ENCODE data around the gene OSGEP.

Gene OSGEP

GRCh38 chr14:20469890-20470602 lies 15.4 kb upstream of the OSGEP start:
- H3K4me3 ChIP-seq (ENCODE audit: extremely low read depth, insufficient read depth, low read length, poor library complexity, severe bottlenecking): peak overlapping the region; percentile 78
- peak overlapping the region; percentile 79 for H3K27ac ChIP-seq (ENCODE audit: low read depth, low read length, severe bottlenecking)
- WGBS, 2 experiments (ENCODE audit: insufficient coverage in 2 of 2): 0 to 3% methylated on average over 5 to 11 of the region's 12 CpGs
- peaks cover 3% of the 10 kb centered on the region for H3K4me1 ChIP-seq (ENCODE audit: control insufficient read depth, insufficient read depth, low read length, poor library complexity, severe bottlenecking)
- peaks cover 36% of the 10 kb centered on the region for H3K36me3 ChIP-seq (ENCODE audit: control insufficient read depth, insufficient read depth, low read length)
- no peaks in the 10 kb centered on the region for H3K9me3 ChIP-seq (ENCODE audit: control insufficient read depth, low read length)

DNA sequence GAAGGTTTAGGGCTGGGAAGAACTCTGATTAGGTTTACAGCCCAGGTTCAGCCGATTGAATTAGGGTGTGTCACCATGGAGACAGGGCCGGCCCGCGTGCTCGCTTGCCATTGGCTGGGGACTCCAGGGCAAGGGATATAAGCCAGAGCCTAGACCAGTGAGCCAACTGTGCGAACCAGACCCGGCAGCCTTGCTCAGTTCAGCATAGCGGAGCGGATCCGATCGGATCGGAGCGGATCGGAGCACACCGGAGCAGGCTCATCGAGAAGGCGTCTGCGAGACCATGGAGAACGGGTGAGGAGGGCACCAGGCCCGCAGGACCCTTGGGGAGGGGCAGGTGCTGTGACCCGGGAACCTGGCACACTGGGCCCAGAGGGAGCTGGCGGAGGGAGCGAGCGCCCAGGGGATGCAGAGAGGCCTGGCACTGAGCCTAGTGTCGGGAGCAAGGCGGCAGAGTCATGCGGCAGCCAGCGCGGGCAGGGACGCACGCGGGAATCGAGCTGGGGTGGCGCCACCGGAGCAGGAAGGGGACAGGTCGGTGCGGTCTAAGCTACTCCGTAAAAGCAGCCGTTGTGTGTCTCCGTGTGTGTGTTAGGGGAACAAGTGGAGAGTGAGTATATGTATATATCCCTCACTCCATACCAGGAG lies 14.8 kb upstream of the OSGEP start, which contains the start of gene PNP:
Gene PNP, plus strand, starts transcription at position 165 of the 648 bp plus-strand sequence. Its CDS starts 119 bp downstream, at position 284.
- H3K4me1 ChIP-seq (ENCODE audit: control insufficient read depth, insufficient read depth, low read length, poor library complexity, severe bottlenecking): peaks cover 3% of the 10 kb centered on the region
- peaks cover 30% of the 10 kb centered on the region for H3K36me3 ChIP-seq (ENCODE audit: control insufficient read depth, insufficient read depth, low read length)
- H3K27ac ChIP-seq (ENCODE audit: low read depth, low read length, severe bottlenecking): peak within 1 kb of the TSS; percentile 79
- H3K9me3 ChIP-seq (ENCODE audit: control insufficient read depth, low read length): no peaks in the 10 kb centered on the region
- H3K4me3 ChIP-seq (ENCODE audit: extremely low read depth, insufficient read depth, low read length, poor library complexity, severe bottlenecking): peak within 1 kb of the TSS; percentile 78
- WGBS, 2 experiments (ENCODE audit: insufficient coverage in 2 of 2): 1% methylated on average over 29 to 36 of the region's 40 CpGs

DNA sequence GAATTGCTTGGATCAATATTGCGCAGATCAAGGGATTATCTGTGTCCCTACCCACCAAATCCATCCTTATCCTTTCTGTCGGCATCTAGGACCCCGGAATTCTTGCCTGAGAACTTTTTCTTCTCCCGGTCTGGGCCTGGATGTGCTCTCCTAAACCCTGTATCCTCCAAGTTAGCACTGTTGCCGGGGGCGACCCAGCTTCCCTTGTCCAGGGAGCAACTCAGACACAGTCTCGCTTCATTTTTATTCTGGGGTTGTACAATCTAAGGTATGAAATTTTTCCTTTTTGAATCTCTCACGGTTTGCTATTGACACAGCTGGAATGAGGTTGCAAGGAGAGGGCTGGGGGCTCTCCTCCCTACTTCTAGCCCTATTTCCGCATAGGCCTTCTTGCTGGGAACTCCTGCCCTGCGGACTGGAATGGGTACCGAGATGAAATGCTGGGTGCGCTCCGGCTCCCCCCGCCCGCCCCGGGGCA lies 14.2 kb upstream of the OSGEP start:
- Histone ChIP-seq H3K9me3 (ENCODE audit: control insufficient read depth, low read length) (no peaks in the 10 kb centered on the region), H3K36me3 (ENCODE audit: control insufficient read depth, insufficient read depth, low read length) (peaks cover 24% of the 10 kb centered on the region), H3K4me3 (ENCODE audit: extremely low read depth, insufficient read depth, low read length, poor library complexity, severe bottlenecking) (peak overlapping the region; percentile 78), H3K4me1 (ENCODE audit: control insufficient read depth, insufficient read depth, low read length, poor library complexity, severe bottlenecking) (peaks cover 3% of the 10 kb centered on the region), H3K27ac (ENCODE audit: low read depth, low read length, severe bottlenecking) (peak overlapping the region; percentile 79)
- WGBS, 2 experiments (ENCODE audit: insufficient coverage in 2 of 2): 29 to 38% methylated on average over 11 of the region's 16 CpGs

DNA sequence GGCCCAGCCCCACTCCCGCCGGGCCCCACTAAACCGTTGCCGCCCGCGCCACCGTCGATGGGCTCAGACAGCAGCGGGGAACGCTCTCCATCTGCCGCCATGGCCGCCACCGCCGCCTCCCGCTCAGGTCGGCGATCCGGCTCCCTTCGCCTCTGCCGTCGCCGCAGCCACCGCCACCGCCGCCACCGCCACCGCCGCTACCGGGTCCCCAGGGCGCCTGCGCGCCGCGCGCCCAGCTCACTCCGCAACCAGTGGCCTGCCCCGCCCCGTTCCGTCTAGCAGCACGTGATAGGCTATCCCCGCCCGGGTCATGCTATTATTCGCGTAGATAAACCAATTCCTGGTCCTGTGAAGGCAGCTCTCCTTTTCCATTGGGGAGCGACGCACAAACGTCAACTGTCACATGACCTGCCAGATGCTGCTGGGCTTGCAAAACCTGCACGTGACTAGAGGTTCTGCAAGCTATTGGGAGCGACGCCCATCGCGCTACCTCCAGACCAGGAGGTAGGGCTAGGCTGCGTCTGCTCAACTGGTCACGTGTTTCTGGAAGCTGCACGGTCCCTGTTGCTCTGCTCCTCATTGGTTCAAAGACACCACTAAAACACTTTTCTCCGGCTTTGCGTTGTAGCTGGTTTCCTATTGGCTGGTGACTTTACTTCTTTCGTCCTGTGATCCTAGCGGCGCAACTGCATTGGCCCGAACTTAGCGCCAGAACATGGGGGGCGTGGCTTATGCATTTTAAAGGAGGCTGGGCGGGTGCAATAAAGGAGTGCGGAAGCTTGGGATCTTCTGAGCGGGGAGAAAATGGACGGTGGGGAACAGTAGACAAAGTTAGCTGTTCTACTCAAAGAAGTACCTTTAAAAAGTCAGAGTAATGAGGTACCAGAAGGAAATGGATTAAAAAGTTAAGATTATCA lies 6.9 kb upstream of the OSGEP start, which contains the start of gene PIP4P1:
Gene PIP4P1, minus strand, starts transcription at position 210 of the 917 bp plus-strand sequence. Its CDS starts 109 bp downstream, at position 101.
- H3K27ac ChIP-seq (ENCODE audit: low read depth, low read length, severe bottlenecking): peak within 1 kb of the TSS; percentile 79
- WGBS, 2 experiments (ENCODE audit: insufficient coverage in 2 of 2): 1% methylated on average over 34 to 56 of the region's 67 CpGs

GRCh38 chr14:20460458-20461224 lies 6.0 kb upstream of the OSGEP start:
- 6 to 8% methylated on average over 28 to 30 of the region's 32 CpGs for WGBS, 2 experiments (ENCODE audit: insufficient coverage in 2 of 2)
- peaks cover 12% of the 10 kb centered on the region for H3K4me1 ChIP-seq (ENCODE audit: control insufficient read depth, insufficient read depth, low read length, poor library complexity, severe bottlenecking)
- peak overlapping the region; percentile 79 for H3K27ac ChIP-seq (ENCODE audit: low read depth, low read length, severe bottlenecking)
- H3K4me3 ChIP-seq (ENCODE audit: extremely low read depth, insufficient read depth, low read length, poor library complexity, severe bottlenecking): peak overlapping the region; percentile 87
- peaks cover 47% of the 10 kb centered on the region for H3K36me3 ChIP-seq (ENCODE audit: control insufficient read depth, insufficient read depth, low read length)
- peaks cover 3% of the 10 kb centered on the region for H3K9me3 ChIP-seq (ENCODE audit: control insufficient read depth, low read length)

More for the DNA sequence above, 6.9 kb upstream of the OSGEP start, which contains the start of gene PIP4P1:
- Histone ChIP-seq H3K4me1 (ENCODE audit: control insufficient read depth, insufficient read depth, low read length, poor library complexity, severe bottlenecking) (peaks cover 12% of the 10 kb centered on the region), H3K9me3 (ENCODE audit: control insufficient read depth, low read length) (peaks cover 3% of the 10 kb centered on the region), H3K36me3 (ENCODE audit: control insufficient read depth, insufficient read depth, low read length) (peaks cover 39% of the 10 kb centered on the region), H3K4me3 (ENCODE audit: extremely low read depth, insufficient read depth, low read length, poor library complexity, severe bottlenecking) (peak within 1 kb of the TSS; percentile 87)

DNA sequence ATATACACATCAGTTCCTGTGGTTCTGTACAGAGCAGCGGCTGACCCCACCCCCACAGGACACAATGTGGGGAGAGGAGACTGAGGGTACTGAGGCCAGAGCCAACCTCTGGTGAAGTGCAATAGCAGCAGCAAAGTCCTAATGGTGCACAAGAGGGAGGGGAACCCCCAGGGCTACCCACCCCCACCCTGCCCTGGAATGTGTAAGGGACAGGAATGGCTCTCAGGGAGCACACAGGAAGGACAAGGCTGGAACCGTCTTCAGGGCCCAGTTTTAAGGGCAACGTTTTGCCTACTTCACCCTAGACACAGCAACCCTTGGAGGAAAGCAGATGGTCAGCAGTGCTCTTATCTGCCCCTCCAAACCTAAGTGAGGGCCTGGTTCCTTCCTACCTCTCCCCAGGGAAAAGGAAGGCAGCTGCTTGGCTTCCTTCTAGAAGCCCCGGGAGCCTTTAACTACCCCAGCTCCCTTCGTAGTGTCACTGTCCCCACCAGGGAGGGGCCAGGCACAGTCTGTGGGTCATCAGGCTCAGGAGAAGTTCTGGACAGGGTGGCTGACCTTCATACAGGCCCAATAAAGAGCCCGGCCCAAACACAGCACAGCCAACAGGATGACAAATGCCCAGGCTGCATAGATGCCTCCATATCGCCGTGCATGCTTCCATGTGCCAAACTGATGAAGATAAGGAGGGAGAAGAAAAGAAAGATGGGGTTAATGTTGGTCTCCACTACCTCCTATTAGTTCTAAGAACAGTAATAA lies 3.6 kb upstream of the OSGEP start:
- Histone ChIP-seq H3K9me3 (ENCODE audit: control insufficient read depth, low read length) (peaks cover 3% of the 10 kb centered on the region), H3K4me3 (ENCODE audit: extremely low read depth, insufficient read depth, low read length, poor library complexity, severe bottlenecking) (no peak overlapping the region), H3K27ac (ENCODE audit: low read depth, low read length, severe bottlenecking) (no peak overlapping the region), H3K4me1 (ENCODE audit: control insufficient read depth, insufficient read depth, low read length, poor library complexity, severe bottlenecking) (peaks cover 18% of the 10 kb centered on the region), H3K36me3 (ENCODE audit: control insufficient read depth, insufficient read depth, low read length) (peaks cover 48% of the 10 kb centered on the region)
- WGBS, 2 experiments (ENCODE audit: insufficient coverage in 2 of 2): 76 to 81% methylated on average over 4 to 5 of the region's 8 CpGs

DNA sequence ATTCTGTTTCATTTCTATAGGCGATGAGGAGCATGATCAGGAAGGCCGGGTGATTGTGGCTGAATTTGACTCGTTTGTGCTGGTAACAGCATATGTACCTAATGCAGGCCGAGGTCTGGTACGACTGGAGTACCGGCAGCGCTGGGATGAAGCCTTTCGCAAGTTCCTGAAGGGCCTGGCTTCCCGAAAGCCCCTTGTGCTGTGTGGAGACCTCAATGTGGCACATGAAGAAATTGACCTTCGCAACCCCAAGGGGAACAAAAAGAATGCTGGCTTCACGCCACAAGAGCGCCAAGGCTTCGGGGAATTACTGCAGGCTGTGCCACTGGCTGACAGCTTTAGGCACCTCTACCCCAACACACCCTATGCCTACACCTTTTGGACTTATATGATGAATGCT lies 2.4 kb upstream of the OSGEP start:
- no peak overlapping the region for H3K27ac ChIP-seq (ENCODE audit: low read depth, low read length, severe bottlenecking)
- peaks cover 61% of the 10 kb centered on the region for H3K36me3 ChIP-seq (ENCODE audit: control insufficient read depth, insufficient read depth, low read length)
- H3K4me3 ChIP-seq (ENCODE audit: extremely low read depth, insufficient read depth, low read length, poor library complexity, severe bottlenecking): peak overlapping the region; percentile 82

DNA sequence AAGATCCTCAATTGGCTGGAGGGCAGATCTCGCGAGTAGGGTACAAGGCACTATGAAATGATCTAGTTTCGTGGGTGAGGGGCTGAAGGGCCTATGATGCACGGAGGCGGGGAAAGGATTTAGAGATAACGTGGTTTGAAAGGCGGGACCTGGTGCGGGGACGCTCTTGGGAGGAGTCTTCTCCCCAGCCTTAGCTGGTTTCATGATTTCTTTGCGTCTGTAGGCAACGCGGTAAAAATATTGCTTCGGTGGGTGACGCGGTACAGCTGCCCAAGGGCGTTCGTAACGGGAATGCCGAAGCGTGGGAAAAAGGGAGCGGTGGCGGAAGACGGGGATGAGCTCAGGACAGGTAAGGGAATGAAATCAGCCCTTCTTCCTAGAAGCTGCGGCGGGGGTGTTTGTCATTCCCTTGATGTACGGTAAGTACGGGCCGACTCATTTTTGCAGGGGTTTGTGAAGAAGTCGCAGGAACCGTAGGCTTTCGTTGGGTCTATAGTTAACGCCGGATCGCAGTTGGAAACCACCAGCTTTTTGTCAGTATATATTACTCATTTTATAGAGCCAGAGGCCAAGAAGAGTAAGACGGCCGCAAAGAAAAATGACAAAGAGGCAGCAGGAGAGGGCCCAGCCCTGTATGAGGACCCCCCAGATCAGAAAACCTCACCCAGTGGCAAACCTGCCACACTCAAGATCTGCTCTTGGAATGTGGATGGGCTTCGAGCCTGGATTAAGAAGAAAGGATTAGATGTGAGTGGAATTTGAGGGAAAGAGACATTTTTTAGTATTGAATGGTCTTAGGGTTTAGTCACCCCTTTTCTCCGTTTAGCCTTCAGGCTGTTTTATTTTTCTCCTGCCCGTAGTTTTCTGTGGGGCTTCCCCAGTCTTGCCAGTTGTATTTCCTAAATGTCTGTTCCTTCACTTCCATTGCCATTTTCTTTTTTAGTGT lies 1.0 kb upstream of the OSGEP start:
- Histone ChIP-seq H3K36me3 (ENCODE audit: control insufficient read depth, insufficient read depth, low read length) (peaks cover 74% of the 10 kb centered on the region), H3K4me1 (ENCODE audit: control insufficient read depth, insufficient read depth, low read length, poor library complexity, severe bottlenecking) (peaks cover 20% of the 10 kb centered on the region), H3K9me3 (ENCODE audit: control insufficient read depth, low read length) (no peaks in the 10 kb centered on the region), H3K4me3 (ENCODE audit: extremely low read depth, insufficient read depth, low read length, poor library complexity, severe bottlenecking) (peak overlapping the region; percentile 82), H3K27ac (ENCODE audit: low read depth, low read length, severe bottlenecking) (peak overlapping the region; percentile 99)
- WGBS, 2 experiments (ENCODE audit: insufficient coverage in 2 of 2): 1 to 4% methylated on average over 27 to 32 of the region's 39 CpGs

More for the DNA sequence above, 2.4 kb upstream of the OSGEP start:
- WGBS, 2 experiments (ENCODE audit: insufficient coverage in 2 of 2): 90 to 97% methylated on average over 12 to 13 of the region's 13 CpGs
- Histone ChIP-seq H3K4me1 (ENCODE audit: control insufficient read depth, insufficient read depth, low read length, poor library complexity, severe bottlenecking) (peaks cover 20% of the 10 kb centered on the region), H3K9me3 (ENCODE audit: control insufficient read depth, low read length) (no peaks in the 10 kb centered on the region)

Measured in mesodermal cell (in vitro differentiated cells).